ENCODE results near the gene SKOR2. TPM values are rescaled to one million over a fixed set of nuclear protein-coding genes. Genes with fewer than 3 reads are reported as not detected.

SKOR2 gene
- total RNA-seq, 1 donor from 2014 or later: 0.87 TPM

DNA sequence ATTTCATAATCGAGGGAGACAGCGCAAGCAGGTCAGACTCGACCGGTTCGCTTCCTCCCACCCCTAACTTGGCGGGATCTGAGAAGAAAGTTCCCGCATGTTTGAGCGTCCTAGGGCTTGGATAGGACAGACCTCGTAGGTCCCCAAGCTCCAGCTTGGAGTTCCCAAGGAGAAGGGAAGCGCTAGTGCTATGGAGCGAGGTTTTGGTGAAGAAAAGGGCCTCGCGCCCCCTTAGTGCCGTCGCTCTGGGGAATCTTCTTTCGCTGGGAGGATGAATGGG lies 11.6 kb upstream of the SKOR2 start:
- H3K27ac Mint-ChIP-seq: no peak overlapping the region
- no peaks in the 10 kb centered on the region for H3K36me3 Mint-ChIP-seq
- DNase-seq (ENCODE audit: extremely low spot score, unreplicated experiment): no peak
- H3K27me3 Mint-ChIP-seq: peaks cover 99% of the 10 kb centered on the region
- peak overlapping the region; percentile 13 for H3K4me3 Mint-ChIP-seq
- TF ChIP-seq, protein P1, sequence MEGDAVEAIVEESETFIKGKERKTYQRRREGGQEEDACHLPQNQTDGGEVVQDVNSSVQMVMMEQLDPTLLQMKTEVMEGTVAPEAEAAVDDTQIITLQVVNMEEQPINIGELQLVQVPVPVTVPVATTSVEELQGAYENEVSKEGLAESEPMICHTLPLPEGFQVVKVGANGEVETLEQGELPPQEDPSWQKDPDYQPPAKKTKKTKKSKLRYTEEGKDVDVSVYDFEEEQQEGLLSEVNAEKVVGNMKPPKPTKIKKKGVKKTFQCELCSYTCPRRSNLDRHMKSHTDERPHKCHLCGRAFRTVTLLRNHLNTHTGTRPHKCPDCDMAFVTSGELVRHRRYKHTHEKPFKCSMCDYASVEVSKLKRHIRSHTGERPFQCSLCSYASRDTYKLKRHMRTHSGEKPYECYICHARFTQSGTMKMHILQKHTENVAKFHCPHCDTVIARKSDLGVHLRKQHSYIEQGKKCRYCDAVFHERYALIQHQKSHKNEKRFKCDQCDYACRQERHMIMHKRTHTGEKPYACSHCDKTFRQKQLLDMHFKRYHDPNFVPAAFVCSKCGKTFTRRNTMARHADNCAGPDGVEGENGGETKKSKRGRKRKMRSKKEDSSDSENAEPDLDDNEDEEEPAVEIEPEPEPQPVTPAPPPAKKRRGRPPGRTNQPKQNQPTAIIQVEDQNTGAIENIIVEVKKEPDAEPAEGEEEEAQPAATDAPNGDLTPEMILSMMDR (conservative IDR thresholded peaks at IDR 0.05): no peak
- no peaks in the 10 kb centered on the region for H3K4me1 Mint-ChIP-seq (ENCODE audit: unreplicated experiment)
- H3K9me3 Mint-ChIP-seq: no peaks in the 10 kb centered on the region

DNA sequence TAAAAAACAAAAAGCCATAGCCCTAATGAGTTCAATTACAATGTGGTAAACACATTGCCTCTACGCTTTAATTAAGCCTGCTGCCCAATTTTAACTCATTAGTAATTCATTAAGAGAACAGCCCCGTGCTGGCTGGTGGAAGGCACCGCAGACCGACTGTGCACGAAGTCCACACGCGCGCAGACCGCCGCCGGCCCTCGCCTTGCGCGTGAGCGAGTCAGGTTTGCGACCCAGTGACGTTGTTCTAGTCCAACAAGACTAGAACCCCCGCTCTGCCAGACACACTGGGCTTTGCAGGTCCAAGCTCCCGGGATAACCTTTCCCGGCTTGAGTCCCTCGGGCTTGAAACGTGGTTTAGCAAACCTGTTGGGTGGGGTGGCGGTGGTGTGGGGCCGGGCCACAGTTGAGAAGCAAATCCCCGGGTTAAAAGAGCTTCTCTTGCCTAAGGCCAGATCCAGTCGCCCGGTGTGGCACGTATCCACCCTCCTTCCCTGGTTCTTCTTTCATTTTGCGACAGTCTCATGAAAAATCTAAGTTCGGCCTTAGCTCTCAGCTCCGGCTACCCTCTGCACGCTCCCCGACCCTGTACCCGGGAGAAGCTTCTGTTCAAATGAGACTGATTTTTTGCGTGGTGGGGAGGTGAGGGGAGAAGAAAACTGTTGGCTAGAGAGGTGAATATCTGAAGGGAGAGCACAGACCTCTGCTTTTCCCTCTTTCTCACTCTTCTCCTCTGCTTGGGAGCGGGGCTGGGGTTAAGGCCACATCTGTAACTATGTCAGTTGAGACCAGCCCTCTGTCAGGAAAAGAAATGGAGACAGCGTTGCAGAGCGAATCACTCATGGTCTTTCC lies 11.1 kb upstream of the SKOR2 start:
- H3K9me3 Mint-ChIP-seq: no peaks in the 10 kb centered on the region
- no peaks in the 10 kb centered on the region for H3K36me3 Mint-ChIP-seq
- peaks cover 99% of the 10 kb centered on the region for H3K27me3 Mint-ChIP-seq
- peak overlapping the region; percentile 36 for H3K4me3 Mint-ChIP-seq
- no peaks in the 10 kb centered on the region for H3K4me1 Mint-ChIP-seq (ENCODE audit: unreplicated experiment)
- TF ChIP-seq, protein P1 (conservative IDR thresholded peaks at IDR 0.05): no peak
- DNase-seq (ENCODE audit: extremely low spot score, unreplicated experiment): no peak
- H3K27ac Mint-ChIP-seq: no peak overlapping the region

DNA sequence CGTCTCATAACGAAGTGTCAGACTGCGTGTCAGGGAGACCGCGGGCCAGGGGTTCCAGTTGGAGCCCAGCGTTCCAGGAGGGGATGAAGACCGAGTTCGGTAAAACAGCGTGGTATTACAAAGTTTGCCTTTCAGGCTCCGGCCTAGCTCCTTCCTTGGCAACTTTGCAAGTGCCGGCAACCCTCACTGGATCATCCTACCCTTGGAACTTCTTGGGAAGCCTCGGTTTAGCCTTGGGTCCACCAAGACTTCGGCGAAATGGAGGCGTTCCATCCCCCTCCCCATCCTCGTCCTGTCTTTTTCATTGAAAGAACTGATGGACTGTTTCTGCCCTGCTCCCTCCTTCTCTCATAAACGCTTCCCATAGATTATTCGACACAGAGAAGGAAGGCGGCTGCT lies 10.4 kb upstream of the SKOR2 start:
- Mint-ChIP-seq H3K4me3 (peak overlapping the region; percentile 36), H3K9me3 (no peaks in the 10 kb centered on the region), H3K4me1 (ENCODE audit: unreplicated experiment) (no peaks in the 10 kb centered on the region), H3K27me3 (peaks cover 99% of the 10 kb centered on the region), H3K27ac (no peak overlapping the region), H3K36me3 (no peaks in the 10 kb centered on the region)
- no peak for DNase-seq (ENCODE audit: extremely low spot score, unreplicated experiment)
- TF ChIP-seq, protein P1 (conservative IDR thresholded peaks at IDR 0.05): no peak

DNA sequence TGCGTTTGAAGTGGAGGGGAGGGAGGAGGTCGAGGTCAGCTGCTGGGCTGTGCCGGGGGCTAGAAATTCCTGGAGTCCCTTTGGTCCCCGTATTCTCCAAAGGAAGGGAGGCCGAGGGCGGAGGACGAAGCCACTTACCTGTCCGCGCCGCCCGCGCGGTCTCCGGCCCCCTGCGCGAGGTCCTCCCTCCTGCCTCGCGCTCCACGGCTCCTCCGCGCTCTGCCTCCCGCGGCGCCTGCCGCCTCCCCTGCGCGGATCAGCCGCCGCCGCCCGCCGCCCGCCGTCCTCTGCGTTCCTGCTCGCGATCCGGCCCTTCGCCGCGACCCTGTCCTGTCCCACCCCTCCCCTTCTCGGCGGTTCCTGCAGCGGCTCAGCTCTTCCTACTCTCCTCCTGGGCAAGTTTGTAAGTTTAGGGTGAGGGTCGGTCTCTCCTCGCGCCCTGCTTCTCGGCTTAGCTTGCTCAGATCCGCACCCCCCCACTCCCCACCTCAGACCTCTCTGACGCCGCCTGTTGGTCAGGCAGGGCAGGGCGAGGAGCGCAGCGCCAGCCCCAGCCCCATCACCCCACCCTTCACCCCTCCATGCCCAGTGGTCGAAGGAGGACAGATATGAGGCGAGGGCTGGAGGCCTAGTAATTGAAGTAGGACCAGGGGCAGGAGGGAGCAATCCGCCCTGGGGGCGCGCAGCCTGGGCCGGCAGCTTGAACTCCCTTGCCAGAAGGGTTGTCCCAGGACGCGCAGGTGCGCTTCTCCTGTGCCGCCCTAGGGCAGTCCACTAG lies 9.7 kb upstream of the SKOR2 start:
- no peak for DNase-seq (ENCODE audit: extremely low spot score, unreplicated experiment)
- Mint-ChIP-seq H3K27ac (no peak overlapping the region), H3K27me3 (peaks cover 99% of the 10 kb centered on the region), H3K9me3 (no peaks in the 10 kb centered on the region), H3K36me3 (no peaks in the 10 kb centered on the region), H3K4me1 (ENCODE audit: unreplicated experiment) (no peaks in the 10 kb centered on the region), H3K4me3 (no peak overlapping the region)
- TF ChIP-seq, protein P1 (conservative IDR thresholded peaks at IDR 0.05): peak; percentile 43

DNA sequence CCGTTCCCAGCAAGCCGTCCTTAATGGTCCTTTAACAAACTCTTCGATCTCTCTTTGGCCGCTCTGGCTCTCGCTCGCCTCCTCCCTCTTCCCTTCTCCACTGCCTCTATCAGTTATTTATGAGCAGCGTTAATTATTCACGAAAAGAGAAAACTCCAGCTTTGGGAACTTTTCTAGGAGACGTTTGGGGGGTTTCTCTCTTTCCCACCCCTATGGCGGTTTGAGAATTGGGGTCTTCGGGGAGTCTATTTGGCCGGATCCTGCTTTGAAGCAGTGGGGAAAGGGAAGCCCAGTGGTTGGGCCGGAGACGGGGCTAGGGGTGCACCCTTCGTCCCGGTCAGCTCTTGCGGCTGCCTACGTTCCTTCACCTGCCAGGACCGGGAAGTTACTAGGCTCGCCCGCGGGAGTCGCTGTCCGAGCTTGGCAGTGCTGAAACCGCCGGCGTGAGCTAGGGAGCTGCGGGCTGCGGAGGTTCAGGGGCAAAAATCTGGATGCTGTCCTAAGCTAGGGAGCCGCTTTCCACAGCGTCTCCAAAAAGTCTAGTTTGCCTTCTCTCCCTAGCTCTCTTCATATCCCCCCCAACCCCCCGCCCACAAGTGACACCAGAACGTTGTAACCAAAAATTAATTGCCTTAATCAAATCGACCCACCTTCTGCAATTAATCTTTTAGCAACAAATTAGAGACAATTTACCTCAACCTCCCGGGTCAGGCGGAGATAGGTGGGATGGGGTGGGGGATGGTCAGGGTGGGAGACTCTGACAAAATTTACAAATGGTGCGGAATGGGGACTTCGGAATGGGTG lies 8.9 kb upstream of the SKOR2 start:
- no peaks in the 10 kb centered on the region for H3K9me3 Mint-ChIP-seq
- peak; percentile 81 for DNase-seq (ENCODE audit: extremely low spot score, unreplicated experiment)
- H3K27me3 Mint-ChIP-seq: peaks cover 99% of the 10 kb centered on the region
- TF ChIP-seq, protein P1 (conservative IDR thresholded peaks at IDR 0.05): peak; percentile 22
- H3K4me1 Mint-ChIP-seq (ENCODE audit: unreplicated experiment): no peaks in the 10 kb centered on the region
- no peak overlapping the region for H3K27ac Mint-ChIP-seq
- no peak overlapping the region for H3K4me3 Mint-ChIP-seq
- no peaks in the 10 kb centered on the region for H3K36me3 Mint-ChIP-seq
